Kidney tubule cell (primary cell): Measurements from ENCODE around the gene KIRREL1.
A peak's percentile ranks its signal among the peaks of the same experiment; 100 is the strongest.
"Not testable (repeated sequence)": the region's sequence is repeated elsewhere in the genome, so short reads cannot be mapped to it uniquely, and the experiment has no call there.

Experiments
- DNase-seq: peaks from one replicate; pipeline ENCODE4 v3.0.0-alpha.2; 2018; ENCODE audit warnings: low spot score

Gene KIRREL1

GRCh38 chr1:158105352-158106095 is 112.1 kb downstream of the KIRREL1 start:
- DNase-seq, result no peak

- DNase-seq, result peak; percentile 43
Observed at GRCh38 chr1:158107916-158108315, 114.5 kb downstream of the KIRREL1 start.

- DNase-seq, result peak; percentile 69
Observed at GRCh38 chr1:158112994-158113758, 119.7 kb downstream of the KIRREL1 start.

GRCh38 chr1:158113759-158114127 is 120.3 kb downstream of the KIRREL1 start:
- peak; percentile 44 for DNase-seq

- no peak for DNase-seq
Observed at GRCh38 chr1:158115126-158115525, 121.7 kb downstream of the KIRREL1 start.

GRCh38 chr1:158116311-158117167 is 123.1 kb downstream of the KIRREL1 start:
- peak; percentile 35 for DNase-seq

GRCh38 chr1:158117854-158118704 is 124.6 kb downstream of the KIRREL1 start:
- DNase-seq, result peak; percentile 40

GRCh38 chr1:158118713-158119402 is 125.4 kb downstream of the KIRREL1 start:
- no peak for DNase-seq

- peak; percentile 24 for DNase-seq
Observed at GRCh38 chr1:158119976-158120653, 126.7 kb downstream of the KIRREL1 start.

- peak; percentile 82 for DNase-seq
Observed at GRCh38 chr1:158121604-158122254, 128.3 kb downstream of the KIRREL1 start.

GRCh38 chr1:158122833-158123388 is 129.5 kb downstream of the KIRREL1 start:
- peak; percentile 76 for DNase-seq

- peak; percentile 96 for DNase-seq
Observed at GRCh38 chr1:158124034-158124433, 130.6 kb downstream of the KIRREL1 start.

- peak; percentile 96 for DNase-seq
Observed at GRCh38 chr1:158124999-158125398, 131.6 kb downstream of the KIRREL1 start.

- no peak for DNase-seq
Observed at GRCh38 chr1:158126425-158126824, 133.0 kb downstream of the KIRREL1 start.

GRCh38 chr1:158128531-158128930 is 135.1 kb downstream of the KIRREL1 start:
- DNase-seq, result not testable (repeated sequence)

- DNase-seq, result no peak
Observed at GRCh38 chr1:158131217-158131616, 137.8 kb downstream of the KIRREL1 start.

- DNase-seq, result no peak
Observed at GRCh38 chr1:158140764-158141192, 147.3 kb downstream of the KIRREL1 start.

GRCh38 chr1:158145173-158145719 is 151.8 kb downstream of the KIRREL1 start:
- DNase-seq, result peak; percentile 26

GRCh38 chr1:158146165-158146564 is 152.7 kb downstream of the KIRREL1 start:
- DNase-seq, result no peak
